AG04450 (cell line): ENCODE data around the gene ATP1A4. TPM values are rescaled to one million over a fixed set of nuclear protein-coding genes. Genes with fewer than 3 reads are reported as not detected.

ENCODE experiments used
- CTCF ChIA-PET: fragments of 300-600, 350-600 bp; formaldehyde crosslinking; extraction: SDS; loops from one replicate; lab custom pipeline; 2022; ENCODE audit warnings: antibody characterized with exemption, inconsistent platforms; lab: Charles Lee
- POLR2A ChIA-PET: fragments of 350-600 bp; formaldehyde crosslinking; extraction: SDS; loops from one replicate; lab custom pipeline; 2021; ENCODE audit warnings: antibody characterized with exemption, inconsistent platforms; lab: Yijun Ruan, JAX
- DNase-seq: peaks from one replicate; pipeline ENCODE4 v3.0.0-alpha.2; 2011; ENCODE audit warnings: low read depth, low spot score
- H3K27ac ChIP-seq: one replicate; pipeline ENCODE4 v1.5.1; 2012; ENCODE audit warnings: low read depth, low read length, control low read depth
- H3K27me3 ChIP-seq: one replicate; pipeline ENCODE4 v1.6.0; 2012; ENCODE audit warnings: low read length; ENCODE audit not compliant: control insufficient read depth, insufficient read depth
- H3K4me3 ChIP-seq: 2 replicates; pipeline ENCODE4 v1.5.1; 2011; ENCODE audit warnings: mild to moderate bottlenecking, low read depth, low read length, control low read depth
- H3K9me3 ChIP-seq: 2 replicates; pipeline ENCODE4 v1.5.1; 2012; ENCODE audit warnings: low read length; ENCODE audit not compliant: control insufficient read depth, insufficient read depth
- CTCF ChIP-seq: IDR thresholded peaks from 2 replicates; pipeline ENCODE4 v1.5.1; 2011; ENCODE audit warnings: low read depth, low read length, control low read depth, inconsistent platforms
- polyA plus RNA-seq: library from polyadenylated mRNA; depleted of rRNA; stranded (reverse); fragments of >200 nt; gene quantifications from 2 replicates; pipeline ENCODE4 v1.2.3, GENCODE V29; 2011; rRNA removed

The ATP1A4 gene
- polyA plus RNA-seq, 1 experiment, result not detected

- POLR2A ChIA-PET, result no interaction called here
- DNase-seq, result no peak
- no peak overlapping the region for H3K27ac ChIP-seq
- no peaks in the 10 kb centered on the region for H3K9me3 ChIP-seq
- no peaks in the 10 kb centered on the region for H3K27me3 ChIP-seq
- CTCF ChIA-PET, result interaction anchor here (0.8 to 4.6 kb wide), 9 partner anchors 8 to 182 kb away, joined by 3 to 53 read pairs (median 12); no protein-coding TSS in a partner anchor
- H3K4me3 ChIP-seq, result no peak overlapping the region
- no peak for TF ChIP-seq CTCF
These were observed 76.2 kb downstream of the ATP1A4 start for GRCh38 chr1:160227561-160227960.

- ChIA-PET CTCF (interaction anchor here (1.2 to 4.6 kb wide), 9 partner anchors 9 to 143 kb away, joined by 4 to 53 read pairs (median 12); no protein-coding TSS in a partner anchor), POLR2A (no interaction called here)
- Histone ChIP-seq H3K9me3 (no peaks in the 10 kb centered on the region), H3K27ac (no peak overlapping the region), H3K27me3 (no peaks in the 10 kb centered on the region), H3K4me3 (no peak overlapping the region)
- no peak for TF ChIP-seq CTCF
- DNase-seq, result no peak
These were observed 77.0 kb downstream of the ATP1A4 start for GRCh38 chr1:160228431-160228830.

- Histone ChIP-seq H3K4me3 (no peak overlapping the region), H3K27me3 (no peaks in the 10 kb centered on the region), H3K9me3 (no peaks in the 10 kb centered on the region), H3K27ac (no peak overlapping the region)
- DNase-seq, result no peak
- TF ChIP-seq CTCF, result no peak
- POLR2A ChIA-PET, result interaction anchor here (0.7 to 1.2 kb wide), 4 partner anchors 10 to 84 kb away, joined by 3 read pairs; no protein-coding TSS in a partner anchor
- CTCF ChIA-PET, result interaction anchor here (0.8 to 5.0 kb wide), 6 partner anchors 13 to 154 kb away, joined by 3 to 52 read pairs (median 8); no protein-coding TSS in a partner anchor
These were observed 81.5 kb downstream of the ATP1A4 start for GRCh38 chr1:160232911-160233310.

Other genes starting within 250 kb of the ATP1A4 start
- gene TAGLN2, start 226.1 kb upstream of the ATP1A4 start, polyA plus RNA-seq, result 400 and 472 TPM in 2 replicates
- gene IGSF9, start 206.0 kb upstream of the ATP1A4 start, polyA plus RNA-seq, result not detected in 2 replicates
- 0.11 TPM in 1 of 2 replicates, not detected in the other for gene SLAMF9, start 197.4 kb upstream of the ATP1A4 start, polyA plus RNA-seq
- gene PIGM, start 119.6 kb upstream of the ATP1A4 start, polyA plus RNA-seq, result 5.1 and 6.6 TPM in 2 replicates
- not detected in 2 replicates for gene KCNJ10, start 81.4 kb upstream of the ATP1A4 start, polyA plus RNA-seq
- gene KCNJ9, start 70.1 kb upstream of the ATP1A4 start, polyA plus RNA-seq, result not detected in 2 replicates
- 12.7 and 18.8 TPM in 2 replicates for gene IGSF8, start 53.0 kb upstream of the ATP1A4 start, polyA plus RNA-seq
- 6.2 and 6.5 TPM in 2 replicates for gene ATP1A2, start 35.8 kb upstream of the ATP1A4 start, polyA plus RNA-seq
- 0.17 and 0.20 TPM in 2 replicates for gene CASQ1, start 39.0 kb downstream of the ATP1A4 start, polyA plus RNA-seq
- gene PEA15, start 53.8 kb downstream of the ATP1A4 start, polyA plus RNA-seq, result 512 and 555 TPM in 2 replicates
- 108 and 111 TPM in 2 replicates for gene DCAF8, start 110.9 kb downstream of the ATP1A4 start, polyA plus RNA-seq
- gene PEX19, start 133.5 kb downstream of the ATP1A4 start, polyA plus RNA-seq, result 77.2 and 87.5 TPM in 2 replicates
- gene COPA, start 191.6 kb downstream of the ATP1A4 start, polyA plus RNA-seq, result 366 and 384 TPM in 2 replicates
- 189 and 195 TPM in 2 replicates for gene NCSTN, start 191.8 kb downstream of the ATP1A4 start, polyA plus RNA-seq
- 0.19 and 0.35 TPM in 2 replicates for gene NHLH1, start 215.5 kb downstream of the ATP1A4 start, polyA plus RNA-seq
- 3.4 TPM in 2 replicates for gene VANGL2, start 249.0 kb downstream of the ATP1A4 start, polyA plus RNA-seq